GM12878 (cell line): ENCODE data around the gene MSH6. TPM values are rescaled to one million over a fixed set of nuclear protein-coding genes. Genes with fewer than 3 reads are reported as not detected.
A peak's percentile ranks its signal among the peaks of the same experiment; 100 is the strongest.

Experiments used
- ATAC-seq: fragments of 200-7000 bp; cut with Tn5 transposase; 3 replicates; pipeline ENCODE4 v1.9.1; 2020; ENCODE audit warnings: mild to moderate bottlenecking, moderate library complexity
- Bru-seq: library from RNA; stranded (reverse); fragments of 400-500 nt; gene quantifications from one replicate; lab custom pipeline; 2021; lab: Mats Ljungman, UMichigan
- BruChase-seq, 2 experiments: library from RNA; stranded (reverse); fragments of 400-500 nt; gene quantifications; one replicate each; lab custom pipeline; 2021; lab: Mats Ljungman, UMichigan
- BruUV-seq: library from RNA; stranded (reverse); fragments of 400-500 nt; replicated peaks from 2 replicates; lab custom pipeline; 2021; lab: Mats Ljungman, UMichigan
- CTCF ChIA-PET: fragments of 300-600 bp; sonication (Branson Sonifier 250); formaldehyde crosslinking; extraction: SDS; loops from one replicate; lab custom pipeline; 2021; ENCODE audit warnings: inconsistent platforms; lab: Yijun Ruan, JAX
- POLR2A ChIA-PET: fragments of 350-600 bp; formaldehyde crosslinking; extraction: SDS; loops from one replicate; lab custom pipeline; 2021; ENCODE audit warnings: inconsistent platforms; lab: Charles Lee
- RAD21 ChIA-PET: fragments of 300-600 bp; sonication (Branson Sonifier 250); formaldehyde crosslinking; loops from one replicate; lab custom pipeline; 2023; ENCODE audit warnings: antibody characterized with exemption; ENCODE audit not compliant: unreplicated experiment; lab: Charles Lee
- SMC1A ChIA-PET: fragments of 300-600 bp; sonication (Branson Sonifier 250); formaldehyde crosslinking; loops from one replicate; lab custom pipeline; 2023; ENCODE audit not compliant: unreplicated experiment, uncharacterized antibody; lab: Charles Lee
- DNase-seq: peaks from one replicate; pipeline ENCODE4 v3.0.0-alpha.2; 2011; ENCODE audit warnings: low read depth, low spot score
- FAIRE-seq: peaks from 3 replicates; lab custom pipeline; 2011; peaks lifted over from hg19 to GRCh38; lab: Jason Lieb, UNC
- H2AFZ ChIP-seq: 2 replicates; pipeline ENCODE4 v1.6.0; 2011; ENCODE audit warnings: low read depth, low read length, control low read depth; ENCODE audit not compliant: control insufficient read depth
- H3K27ac ChIP-seq: 2 replicates; pipeline ENCODE4 v1.5.1; 2011; ENCODE audit warnings: control low read depth; ENCODE audit not compliant: control insufficient read depth, insufficient read depth
- H3K27me3 ChIP-seq, 2 experiments: replicated peaks in 1 of 2; 2 replicates each; pipeline versions ENCODE4 v1.6.0 to v1.6.1; 2011; ENCODE audit warnings: low read length in 1 of 2; ENCODE audit not compliant: control insufficient read depth in 2 of 2, insufficient read depth in 2 of 2
- H3K36me3 ChIP-seq, 2 experiments: 2 replicates each; pipeline ENCODE4 v1.5.1; 2011; ENCODE audit warnings: low read length in 1 of 2; ENCODE audit not compliant: control insufficient read depth in 2 of 2, insufficient read depth in 2 of 2
- H3K4me1 ChIP-seq: 2 replicates; pipeline ENCODE4 v1.6.1; 2011; ENCODE audit warnings: mild to moderate bottlenecking, low read length, moderate library complexity, mixed read lengths; ENCODE audit not compliant: control insufficient read depth, insufficient read depth
- H3K4me2 ChIP-seq: 2 replicates; pipeline ENCODE4 v1.6.0; 2011; ENCODE audit warnings: control low read depth; ENCODE audit not compliant: control insufficient read depth, insufficient read depth
- H3K4me3 ChIP-seq: fragments of 200-600 bp; sonication (generic); 2 replicates; pipeline ENCODE4 v1.5.1; 2016
- H3K79me2 ChIP-seq: 2 replicates; pipeline ENCODE4 v1.6.0; 2011; ENCODE audit warnings: low read length; ENCODE audit not compliant: control insufficient read depth, insufficient read depth
- H3K9ac ChIP-seq: 2 replicates; pipeline ENCODE4 v1.8.0; 2011; ENCODE audit warnings: low read length, control low read depth, mixed read lengths; ENCODE audit not compliant: control insufficient read depth, insufficient read depth
- H3K9me3 ChIP-seq: replicated peaks from 3 replicates; pipeline ENCODE4 v1.5.1; 2011; ENCODE audit warnings: mild to moderate bottlenecking, low read length; ENCODE audit not compliant: control insufficient read depth, insufficient read depth
- H4K20me1 ChIP-seq: 2 replicates; pipeline ENCODE4 v1.6.0; 2011; ENCODE audit not compliant: control insufficient read depth, insufficient read depth
- CHD1 ChIP-seq: IDR thresholded peaks from 2 replicates; pipeline ENCODE4 v1.6.1; 2012; ENCODE audit warnings: low read depth, low read length, improper control_type of control experiment
- E4F1 ChIP-seq: fragments of 450-650 bp; IDR thresholded peaks from 2 replicates; pipeline ENCODE4 v1.6.1; 2018; ENCODE audit warnings: borderline replicate concordance, mild to moderate bottlenecking; ENCODE audit not compliant: partially characterized antibody
- EZH2 ChIP-seq: IDR thresholded peaks from 2 replicates; pipeline ENCODE4 v1.6.1; 2012; ENCODE audit warnings: low read depth, mild to moderate bottlenecking, control low read depth, inconsistent platforms, low read length, borderline replicate concordance; ENCODE audit not compliant: control insufficient read depth
- HDGF ChIP-seq: fragments of 450-650 bp; IDR thresholded peaks from 2 replicates; pipeline ENCODE4 v1.6.1; 2016; ENCODE audit warnings: antibody characterized with exemption
- IKZF1 ChIP-seq: fragments of 450-650 bp; conservative IDR thresholded peaks from 2 replicates; pipeline ENCODE4 v1.6.1; 2017; ENCODE audit warnings: antibody characterized with exemption, mild to moderate bottlenecking
- IKZF2 ChIP-seq, 2 experiments: fragments of 450-650 bp; IDR thresholded peaks; 2 replicates each; pipeline ENCODE4 v1.6.1; 2017; ENCODE audit warnings: mild to moderate bottlenecking in 2 of 2, moderate library complexity in 2 of 2
- LARP7 ChIP-seq: fragments of 450-650 bp; IDR thresholded peaks from 2 replicates; pipeline ENCODE4 v1.6.1; 2017; ENCODE audit warnings: mild to moderate bottlenecking
- TAF1 ChIP-seq: IDR thresholded peaks from 2 replicates; pipeline ENCODE4 v1.6.1; 2011; ENCODE audit warnings: mild to moderate bottlenecking, low read depth, low read length, borderline replicate concordance
- ZNF207 ChIP-seq: fragments of 450-650 bp; IDR thresholded peaks from 2 replicates; pipeline ENCODE4 v1.6.1; 2014; ENCODE audit warnings: antibody characterized with exemption, mild to moderate bottlenecking, borderline replicate concordance
- ZNF24 ChIP-seq: fragments of 450-650 bp; IDR thresholded peaks from 2 replicates; pipeline ENCODE4 v1.6.1; 2017; ENCODE audit warnings: antibody characterized with exemption, mild to moderate bottlenecking
- WGBS: methylation state at CpG from one replicate; pipeline ENCODE4 v1.1.6; 2016; ENCODE audit warnings: low lambda C conversion rate; ENCODE audit not compliant: insufficient replicate concordance, insufficient coverage; ENCODE audit errors: missing lambda C conversion rate; 5-methylcytosine and 5-hydroxymethylcytosine counted together
- in situ Hi-C: fragments of 300-500 bp; cut with MboI; formaldehyde crosslinking; loops from 9 replicates; pipeline ENCODE4 v1.14.3; 2018; ENCODE audit warnings: mixed read lengths
- intact Hi-C: fragments of 100-400 bp; cut with micrococcal nuclease; formaldehyde crosslinking; loops from one replicate; pipeline ENCODE4 v1.14.2; 2022; ENCODE audit not compliant: unreplicated experiment
- long read RNA-seq, 2 experiments: library from polyadenylated mRNA; unstranded; transcript quantifications; one replicate each; pipeline ENCODE4 v2.0.0, GENCODE V29; 2019 to 2020
- polyA minus RNA-seq, 3 experiments: library from RNA; depleted of rRNA, polyadenylated mRNA; stranded (reverse); fragments of >200 nt; gene quantifications; 2 replicates each; pipeline ENCODE4 v1.2.3, GENCODE V29; 2011
- polyA plus RNA-seq, 11 experiments: library from polyadenylated mRNA; depleted of rRNA in 4 of 11; unstranded in 6 of 11; stranded (reverse) in 5 of 11; fragments of >200 nt; fragmentation: Nextera tagmentation in 4 of 11; fragmentation: Illumina TruSeq in 1 of 11; extraction: Ambion mirVana in 4 of 11; extraction: Trizol in 1 of 11; gene quantifications; 1 replicate in 1 of 11; 2 replicates in 10 of 11; pipeline versions ENCODE4 v1.2.1 to v1.2.3, GENCODE V29; 2011 to 2016; ENCODE audit warnings: inconsistent platforms in 2 of 11, missing spikeins in 2 of 11, low read depth in 1 of 11
- total RNA-seq, 4 experiments: library from RNA; depleted of rRNA in 3 of 4; stranded (reverse); fragments of >200 nt in 3 of 4; fragmentation: Illumina TruSeq in 1 of 4; extraction: Trizol in 1 of 4; gene quantifications; 2 replicates each; pipeline versions ENCODE4 v1.2.1 to v1.2.3, GENCODE V29; 2013 to 2021

MSH6 gene, protein sequence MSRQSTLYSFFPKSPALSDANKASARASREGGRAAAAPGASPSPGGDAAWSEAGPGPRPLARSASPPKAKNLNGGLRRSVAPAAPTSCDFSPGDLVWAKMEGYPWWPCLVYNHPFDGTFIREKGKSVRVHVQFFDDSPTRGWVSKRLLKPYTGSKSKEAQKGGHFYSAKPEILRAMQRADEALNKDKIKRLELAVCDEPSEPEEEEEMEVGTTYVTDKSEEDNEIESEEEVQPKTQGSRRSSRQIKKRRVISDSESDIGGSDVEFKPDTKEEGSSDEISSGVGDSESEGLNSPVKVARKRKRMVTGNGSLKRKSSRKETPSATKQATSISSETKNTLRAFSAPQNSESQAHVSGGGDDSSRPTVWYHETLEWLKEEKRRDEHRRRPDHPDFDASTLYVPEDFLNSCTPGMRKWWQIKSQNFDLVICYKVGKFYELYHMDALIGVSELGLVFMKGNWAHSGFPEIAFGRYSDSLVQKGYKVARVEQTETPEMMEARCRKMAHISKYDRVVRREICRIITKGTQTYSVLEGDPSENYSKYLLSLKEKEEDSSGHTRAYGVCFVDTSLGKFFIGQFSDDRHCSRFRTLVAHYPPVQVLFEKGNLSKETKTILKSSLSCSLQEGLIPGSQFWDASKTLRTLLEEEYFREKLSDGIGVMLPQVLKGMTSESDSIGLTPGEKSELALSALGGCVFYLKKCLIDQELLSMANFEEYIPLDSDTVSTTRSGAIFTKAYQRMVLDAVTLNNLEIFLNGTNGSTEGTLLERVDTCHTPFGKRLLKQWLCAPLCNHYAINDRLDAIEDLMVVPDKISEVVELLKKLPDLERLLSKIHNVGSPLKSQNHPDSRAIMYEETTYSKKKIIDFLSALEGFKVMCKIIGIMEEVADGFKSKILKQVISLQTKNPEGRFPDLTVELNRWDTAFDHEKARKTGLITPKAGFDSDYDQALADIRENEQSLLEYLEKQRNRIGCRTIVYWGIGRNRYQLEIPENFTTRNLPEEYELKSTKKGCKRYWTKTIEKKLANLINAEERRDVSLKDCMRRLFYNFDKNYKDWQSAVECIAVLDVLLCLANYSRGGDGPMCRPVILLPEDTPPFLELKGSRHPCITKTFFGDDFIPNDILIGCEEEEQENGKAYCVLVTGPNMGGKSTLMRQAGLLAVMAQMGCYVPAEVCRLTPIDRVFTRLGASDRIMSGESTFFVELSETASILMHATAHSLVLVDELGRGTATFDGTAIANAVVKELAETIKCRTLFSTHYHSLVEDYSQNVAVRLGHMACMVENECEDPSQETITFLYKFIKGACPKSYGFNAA (N-terminal part only)
- total RNA-seq (2013; cell fraction: nucleolus; rRNA removed), result 48.0 and 54.2 TPM in 2 replicates
- total RNA-seq (2014; rRNA removed) (58.8 and 66.9 TPM in 2 replicates), total RNA-seq (2014; rRNA removed; fragmentation: Illumina TruSeq; extraction: Trizol) (72.6 and 75.0 TPM in 2 replicates), total RNA-seq (2021) (105 and 106 TPM in 2 replicates), polyA plus RNA-seq (2011; rRNA removed) (59.8 and 69.5 TPM in 2 replicates), polyA plus RNA-seq (2014; fragmentation: Illumina TruSeq; extraction: Trizol) (94.4 and 110 TPM in 2 replicates), polyA plus RNA-seq (2014; fragmentation: Nextera tagmentation; extraction: Ambion mirVana) (10 to 100 TPM; 12.4 to 25.6 TPM), polyA plus RNA-seq (2014; rRNA removed) (56.0 and 56.2 TPM in 2 replicates), polyA plus RNA-seq (2016; fragmentation: Nextera tagmentation; extraction: Ambion mirVana) (100 to 1,000 TPM; 104 to 108 TPM), polyA minus RNA-seq (2011; rRNA and poly(A)+ RNA removed) (36.1 and 54.6 TPM in 2 replicates), Bru-seq, nascent RNA (percentile 85 among the genes with signal in this experiment), BruChase-seq, experiment 1, labeled RNA remaining after a 6-hour chase (percentile 86 among the genes with signal in this experiment), BruChase-seq, experiment 2, labeled RNA remaining after a 2-hour chase (percentile 92 among the genes with signal in this experiment)
- 19.5 TPM for polyA plus RNA-seq (2011; ENCODE audit: low read depth)
- polyA plus RNA-seq (2011; cell fraction: cytosol; rRNA removed), result 18.4 and 26.7 TPM in 2 replicates
- 25.8 and 48.0 TPM in 2 replicates for polyA plus RNA-seq (2011; cell fraction: nucleus; rRNA removed)
- polyA plus RNA-seq (2012), result 23.4 and 26.8 TPM in 2 replicates
- polyA minus RNA-seq (2011; cell fraction: cytosol; rRNA and poly(A)+ RNA removed), result 31.3 and 35.0 TPM in 2 replicates
- 13.1 and 23.7 TPM in 2 replicates for polyA minus RNA-seq (2011; cell fraction: nucleus; rRNA and poly(A)+ RNA removed)
- long read RNA-seq, experiment 1, full-length matches to known transcripts, result 13 of 22 reads
- long read RNA-seq, experiment 1, partial matches to known transcripts, result 5 of 22 reads
- long read RNA-seq, experiment 1, other reads (novel, unspliced or antisense), result 4 of 22 reads
- long read RNA-seq, experiment 2, full-length matches to known transcripts, result 6 of 90 reads
- long read RNA-seq, experiment 2, partial matches to known transcripts, result 71 of 90 reads
- long read RNA-seq, experiment 2, other reads (novel, unspliced or antisense), result 13 of 90 reads

GRCh38 chr2:47782671-47783485 is at the start of gene MSH6:
TSS of gene MSH6 (plus strand) at chr2:47783145. CDS start at chr2:47783234, 89 bp downstream.
- ChIA-PET RAD21 (interaction anchor here (0.6 to 2.1 kb wide), 14 partner anchors 7 to 447 kb away, joined by 3 to 9 read pairs (median 4); partner anchors contain the start of genes FBXO11 and MSH2), POLR2A (interaction anchor here (0.6 to 1.6 kb wide), 8 partner anchors 9 to 839 kb away, joined by 3 to 5 read pairs (median 4); no protein-coding TSS in a partner anchor), CTCF (interaction anchor here (0.7 to 1.7 kb wide), 5 partner anchors 11 to 116 kb away, joined by 3 to 6 read pairs (median 5); no protein-coding TSS in a partner anchor), SMC1A (interaction anchor here (0.8 to 1.1 kb wide), 4 partner anchors 12 to 380 kb away, joined by 3 to 4 read pairs (median 4); partner anchors contain the start of gene MSH2)
- Histone ChIP-seq H2AFZ (peak within 1 kb of the TSS; percentile 89), H4K20me1 (no peaks in the 10 kb centered on the region), H3K4me2 (peak within 1 kb of the TSS; percentile 81), H3K4me1 (0 out of 2 replicates have a peak, but pooled peaks cover 8% of the 10 kb centered on the region), H3K27me3 (no peaks in the 10 kb centered on the region), H3K27ac (peak within 1 kb of the TSS; percentile 80), H3K36me3 (peaks cover 0 to 10% of the 10 kb centered on the region in 2 experiments; a peak in 1 of 4 replicates), H3K9ac (peak within 1 kb of the TSS; percentile 88), H3K79me2 (peaks cover 43% of the 10 kb centered on the region), H3K4me3 (peak within 1 kb of the TSS; percentile 73), H3K9me3 (no peaks in the 10 kb centered on the region; the same call in 1 of the 3 replicates)
- DNase-seq (peak; percentile 39), ATAC-seq (peak; percentile 89), FAIRE-seq (no peak)
- in situ Hi-C loops (no loop called here), intact Hi-C loops (loop anchor here (5.0 kb wide), 1 partner anchor 114 kb away; no protein-coding TSS in a partner anchor)
- 1% methylated on average over 91 of the region's 98 CpGs for WGBS
- no TSS peak for BruUV-seq
- no peak for TF ChIP-seq EZH2
- peak; percentile 88 for TF ChIP-seq IKZF1
- TF ChIP-seq IKZF2 (IDR thresholded peaks at IDR 0.05), result peak; percentile 41 to 58; a peak in 3 of 4 replicates
- 0 out of 2 replicates have a peak, but pooled peaks have one; percentile 22 for TF ChIP-seq ZNF24
- no peak for TF ChIP-seq HDGF
- TF ChIP-seq CHD1, result no peak
- peak; percentile 79; the same call in 1 of the 2 replicates for TF ChIP-seq LARP7
- TF ChIP-seq E4F1, result no peak
- TF ChIP-seq ZNF207, result no peak
- no peak for TF ChIP-seq TAF1
